Measurements from ENCODE around the gene SLC20A1.
A peak's percentile ranks its signal among the peaks of the same experiment; 100 is the strongest.
"Not testable (repeated sequence)": the region's sequence is repeated elsewhere in the genome, so short reads cannot be mapped to it uniquely, and the experiment has no call there.

Gene SLC20A1, protein sequence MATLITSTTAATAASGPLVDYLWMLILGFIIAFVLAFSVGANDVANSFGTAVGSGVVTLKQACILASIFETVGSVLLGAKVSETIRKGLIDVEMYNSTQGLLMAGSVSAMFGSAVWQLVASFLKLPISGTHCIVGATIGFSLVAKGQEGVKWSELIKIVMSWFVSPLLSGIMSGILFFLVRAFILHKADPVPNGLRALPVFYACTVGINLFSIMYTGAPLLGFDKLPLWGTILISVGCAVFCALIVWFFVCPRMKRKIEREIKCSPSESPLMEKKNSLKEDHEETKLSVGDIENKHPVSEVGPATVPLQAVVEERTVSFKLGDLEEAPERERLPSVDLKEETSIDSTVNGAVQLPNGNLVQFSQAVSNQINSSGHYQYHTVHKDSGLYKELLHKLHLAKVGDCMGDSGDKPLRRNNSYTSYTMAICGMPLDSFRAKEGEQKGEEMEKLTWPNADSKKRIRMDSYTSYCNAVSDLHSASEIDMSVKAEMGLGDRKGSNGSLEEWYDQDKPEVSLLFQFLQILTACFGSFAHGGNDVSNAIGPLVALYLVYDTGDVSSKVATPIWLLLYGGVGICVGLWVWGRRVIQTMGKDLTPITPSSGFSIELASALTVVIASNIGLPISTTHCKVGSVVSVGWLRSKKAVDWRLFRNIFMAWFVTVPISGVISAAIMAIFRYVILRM

DNA sequence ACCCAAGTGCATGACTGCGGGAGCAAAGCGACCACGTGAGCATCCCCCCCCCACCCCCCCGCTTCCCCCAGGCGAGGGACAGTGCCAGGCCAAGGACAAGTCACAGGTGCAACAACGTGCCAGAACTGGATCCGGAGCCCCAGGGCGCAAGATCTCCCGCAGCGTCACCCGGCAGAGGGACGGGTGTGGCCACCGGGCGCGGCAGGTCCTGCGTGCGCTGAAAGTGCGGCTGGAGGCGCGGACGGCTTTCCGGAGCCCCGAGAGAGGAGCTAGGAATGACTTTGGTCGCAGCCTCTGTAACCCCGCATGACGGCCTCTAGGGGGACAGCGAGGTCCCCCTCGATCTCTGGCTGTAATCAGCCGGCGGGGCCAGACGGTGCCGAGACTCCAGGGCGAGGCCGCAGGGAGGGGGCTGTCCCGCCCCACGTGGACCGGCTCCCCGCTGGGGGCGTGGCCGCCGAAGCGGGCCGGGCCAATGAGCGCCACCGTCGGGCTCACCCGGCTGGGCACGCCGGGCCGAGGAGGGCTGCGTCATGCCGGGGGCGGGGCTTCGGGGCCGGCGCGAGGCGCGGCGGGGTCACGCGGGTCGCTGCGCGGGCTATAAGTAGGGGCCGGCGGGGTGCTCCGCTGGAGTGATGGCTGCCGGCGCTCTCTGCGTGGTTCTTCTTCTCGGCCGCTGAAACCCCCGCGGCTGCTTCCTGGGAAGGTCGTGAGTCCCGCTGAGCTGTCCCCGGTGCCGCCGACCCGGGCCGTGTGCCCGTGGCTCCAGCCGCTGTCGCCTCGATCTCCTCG, at the start of gene SLC20A1:
SLC20A1 (plus strand) TSS at position 630 of the 792 bp plus-strand sequence. CDS start 890 bp downstream, outside the sequence.
- peaks cover 54% of the 10 kb centered on the region for H3K36me3 Mint-ChIP-seq (ENCODE audit: insufficient read depth)
- H3K4me3 Mint-ChIP-seq, result peak within 1 kb of the TSS; percentile 88
- H3K4me1 Mint-ChIP-seq, result peaks cover 72% of the 10 kb centered on the region
- peak within 1 kb of the TSS; percentile 79 for H3K27ac Mint-ChIP-seq (ENCODE audit: low read depth)
- no peaks in the 10 kb centered on the region for H3K27me3 Mint-ChIP-seq
- DNase-seq (ENCODE audit: low spot score in 2 of 2) (peak; percentile 98), ATAC-seq (replicated peaks; ENCODE audit: extremely low read depth, poor library complexity, severe bottlenecking) (peak; percentile 89)
- H3K9me3 Mint-ChIP-seq, result no peaks in the 10 kb centered on the region

DNA sequence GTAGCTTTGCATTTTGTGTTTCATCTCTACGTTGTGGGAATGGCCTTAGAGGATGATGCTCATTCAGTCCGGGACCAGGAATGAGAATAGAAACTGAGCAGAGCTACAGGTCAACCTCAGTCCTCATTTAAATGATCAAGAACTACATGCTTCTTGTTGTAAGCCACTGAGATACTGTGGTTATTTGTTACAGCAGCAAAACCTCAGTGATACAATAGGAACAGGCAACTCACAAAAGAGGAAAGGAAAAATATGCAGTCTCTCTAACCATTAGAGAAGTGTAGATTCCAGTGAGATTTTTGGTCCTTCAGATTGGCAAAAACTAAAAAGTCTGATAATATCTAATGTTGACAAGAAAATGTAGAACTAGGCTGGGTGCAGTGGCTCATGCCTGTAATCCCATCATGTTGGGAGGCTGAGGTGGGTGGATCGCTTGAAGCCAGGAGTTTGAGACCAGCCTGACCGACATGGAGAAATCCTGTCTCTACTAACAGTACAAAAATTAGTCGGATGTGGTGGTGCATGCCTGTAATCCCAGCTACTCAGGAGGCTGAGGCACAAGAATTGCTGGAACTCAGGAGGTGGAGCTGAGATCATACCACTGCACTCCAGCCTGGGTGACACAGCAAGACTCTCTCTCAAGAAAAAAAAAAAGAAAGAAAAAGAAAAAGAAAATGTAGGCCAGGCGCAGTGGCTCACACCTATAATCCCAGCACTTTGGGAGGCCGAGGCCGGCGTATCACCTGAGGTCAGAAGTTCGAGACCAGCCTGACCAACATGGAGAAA, 48.0 kb upstream of the SLC20A1 start:
- Mint-ChIP-seq H3K27ac (ENCODE audit: low read depth) (no peak overlapping the region), H3K9me3 (no peaks in the 10 kb centered on the region), H3K4me1 (peaks cover 6% of the 10 kb centered on the region), H3K27me3 (no peaks in the 10 kb centered on the region), H3K4me3 (no peak overlapping the region), H3K36me3 (ENCODE audit: insufficient read depth) (peaks cover 3% of the 10 kb centered on the region)
- ATAC-seq (replicated peaks; ENCODE audit: extremely low read depth, poor library complexity, severe bottlenecking), result no peak
- no peak for DNase-seq (ENCODE audit: low spot score in 2 of 2)

DNA sequence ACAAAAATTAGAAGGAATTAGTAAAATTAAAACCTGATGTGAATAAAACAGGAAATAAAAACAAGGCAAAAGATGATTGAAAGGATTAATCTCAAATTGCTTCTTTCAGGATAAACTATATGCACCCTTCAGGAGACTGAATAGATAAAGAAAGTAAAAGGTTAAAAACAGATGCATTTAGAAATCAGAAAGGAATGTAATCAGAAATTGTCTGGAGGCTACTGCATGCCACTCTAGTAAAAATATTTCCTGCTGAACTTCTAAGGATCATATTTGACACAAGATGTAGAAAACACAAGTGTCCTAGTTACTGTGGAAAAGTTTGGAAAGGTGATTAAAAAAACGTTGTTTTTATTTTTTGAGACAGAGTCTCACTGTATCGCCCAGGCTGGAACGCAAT, 45.1 kb upstream of the SLC20A1 start:
- no peaks in the 10 kb centered on the region for H3K9me3 Mint-ChIP-seq
- DNase-seq (ENCODE audit: low spot score in 2 of 2), result no peak
- H3K27ac Mint-ChIP-seq (ENCODE audit: low read depth), result no peak overlapping the region
- no peak for ATAC-seq (replicated peaks; ENCODE audit: extremely low read depth, poor library complexity, severe bottlenecking)
- H3K4me3 Mint-ChIP-seq, result no peak overlapping the region
- H3K27me3 Mint-ChIP-seq, result no peaks in the 10 kb centered on the region
- peaks cover 3% of the 10 kb centered on the region for H3K36me3 Mint-ChIP-seq (ENCODE audit: insufficient read depth)
- H3K4me1 Mint-ChIP-seq, result peaks cover 6% of the 10 kb centered on the region

DNA sequence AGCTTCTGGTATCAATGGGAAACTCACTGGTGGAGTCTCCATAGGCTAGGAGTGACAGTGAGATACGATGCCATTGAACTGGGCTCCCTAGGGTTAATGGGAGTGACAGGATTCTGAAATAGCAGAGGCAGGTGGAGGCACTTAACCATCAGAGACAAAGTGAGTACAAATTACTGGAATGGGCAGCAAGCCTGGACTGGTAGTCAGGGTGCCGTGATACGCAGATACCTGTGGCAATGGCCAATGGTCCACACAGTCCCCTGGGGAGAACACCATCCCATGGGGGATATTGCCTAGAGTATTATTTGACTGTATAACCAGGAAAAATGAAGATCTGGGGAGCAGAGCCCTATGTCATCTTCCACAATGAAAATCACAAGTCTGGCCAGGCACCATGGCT, 44.0 kb upstream of the SLC20A1 start:
- peaks cover 3% of the 10 kb centered on the region for H3K36me3 Mint-ChIP-seq (ENCODE audit: insufficient read depth)
- no peak overlapping the region for H3K4me3 Mint-ChIP-seq
- H3K4me1 Mint-ChIP-seq, result peaks cover 13% of the 10 kb centered on the region
- no peaks in the 10 kb centered on the region for H3K9me3 Mint-ChIP-seq
- no peaks in the 10 kb centered on the region for H3K27me3 Mint-ChIP-seq
- DNase-seq (ENCODE audit: low spot score in 2 of 2), result no peak
- ATAC-seq (replicated peaks; ENCODE audit: extremely low read depth, poor library complexity, severe bottlenecking), result no peak
- H3K27ac Mint-ChIP-seq (ENCODE audit: low read depth), result no peak overlapping the region

DNA sequence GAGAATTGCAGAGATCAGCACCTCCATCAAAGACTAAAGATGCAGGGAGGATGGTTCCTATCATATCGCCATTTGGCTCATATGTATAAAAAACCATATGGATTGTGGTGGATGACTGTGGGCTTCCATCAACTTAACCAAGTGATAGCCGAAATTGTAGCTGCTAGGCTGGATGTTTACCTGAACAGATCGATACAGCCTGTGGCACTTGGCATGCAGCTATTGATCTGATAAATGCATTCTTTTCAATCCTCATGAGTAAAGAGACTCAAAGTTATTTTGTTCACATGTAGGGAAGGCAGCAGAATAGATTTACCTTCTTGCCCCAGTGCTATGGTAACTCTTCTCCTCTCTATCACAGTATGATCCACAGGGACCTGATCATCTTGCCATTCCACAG, 42.8 kb upstream of the SLC20A1 start:
- no peak for DNase-seq (ENCODE audit: low spot score in 2 of 2)
- no peak overlapping the region for H3K4me3 Mint-ChIP-seq
- no peaks in the 10 kb centered on the region for H3K27me3 Mint-ChIP-seq
- H3K9me3 Mint-ChIP-seq, result no peaks in the 10 kb centered on the region
- no peak overlapping the region for H3K27ac Mint-ChIP-seq (ENCODE audit: low read depth)
- H3K4me1 Mint-ChIP-seq, result peaks cover 13% of the 10 kb centered on the region
- H3K36me3 Mint-ChIP-seq (ENCODE audit: insufficient read depth), result peaks cover 3% of the 10 kb centered on the region
- no peak for ATAC-seq (replicated peaks; ENCODE audit: extremely low read depth, poor library complexity, severe bottlenecking)

DNA sequence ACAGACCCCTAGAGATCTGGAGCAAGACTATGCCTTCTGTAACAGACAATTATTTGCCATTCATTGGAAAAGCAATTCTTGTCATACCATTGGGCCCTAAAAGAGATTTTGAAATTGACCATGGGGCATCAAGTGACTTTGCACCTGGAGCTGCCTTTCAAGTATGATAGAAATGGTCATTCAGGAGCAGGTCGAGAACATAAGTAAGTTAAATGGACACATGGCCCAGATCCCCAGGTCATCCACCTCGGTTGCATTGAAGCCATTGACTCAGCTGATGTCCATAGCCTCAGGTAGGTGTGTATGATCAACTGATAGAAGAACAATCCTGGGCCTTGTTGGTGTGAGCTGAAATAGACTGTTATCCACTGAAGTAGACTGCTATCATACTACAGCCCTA, 42.0 kb upstream of the SLC20A1 start:
- ATAC-seq (replicated peaks; ENCODE audit: extremely low read depth, poor library complexity, severe bottlenecking) (no peak), DNase-seq (ENCODE audit: low spot score in 2 of 2) (no peak)
- peaks cover 3% of the 10 kb centered on the region for H3K36me3 Mint-ChIP-seq (ENCODE audit: insufficient read depth)
- no peak overlapping the region for H3K4me3 Mint-ChIP-seq
- H3K9me3 Mint-ChIP-seq, result no peaks in the 10 kb centered on the region
- H3K27ac Mint-ChIP-seq (ENCODE audit: low read depth), result no peak overlapping the region
- H3K27me3 Mint-ChIP-seq, result no peaks in the 10 kb centered on the region
- peaks cover 13% of the 10 kb centered on the region for H3K4me1 Mint-ChIP-seq

DNA sequence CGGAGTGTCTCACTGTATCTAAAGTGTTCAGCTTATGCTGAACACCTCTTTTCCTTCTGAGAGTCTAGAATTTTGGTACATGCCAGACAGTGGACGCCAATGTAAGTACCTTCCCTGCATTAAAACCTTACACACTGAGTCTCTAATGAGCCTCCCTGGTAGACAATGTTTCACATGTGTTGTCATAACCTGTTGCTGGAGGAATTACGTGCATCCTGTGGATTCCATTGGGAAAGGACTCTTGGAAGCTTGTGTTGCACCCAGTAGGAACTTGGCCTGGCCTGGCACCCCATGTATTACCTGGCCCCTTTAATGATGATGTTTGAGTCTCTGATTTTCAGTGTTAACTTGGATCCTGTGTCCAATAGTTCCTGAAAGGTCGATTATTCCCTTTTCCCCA, 40.8 kb upstream of the SLC20A1 start:
- DNase-seq (ENCODE audit: low spot score in 2 of 2) (no peak), ATAC-seq (replicated peaks; ENCODE audit: extremely low read depth, poor library complexity, severe bottlenecking) (no peak)
- no peak overlapping the region for H3K27ac Mint-ChIP-seq (ENCODE audit: low read depth)
- no peaks in the 10 kb centered on the region for H3K9me3 Mint-ChIP-seq
- peaks cover 3% of the 10 kb centered on the region for H3K36me3 Mint-ChIP-seq (ENCODE audit: insufficient read depth)
- no peaks in the 10 kb centered on the region for H3K27me3 Mint-ChIP-seq
- H3K4me1 Mint-ChIP-seq, result peaks cover 11% of the 10 kb centered on the region
- no peak overlapping the region for H3K4me3 Mint-ChIP-seq

DNA sequence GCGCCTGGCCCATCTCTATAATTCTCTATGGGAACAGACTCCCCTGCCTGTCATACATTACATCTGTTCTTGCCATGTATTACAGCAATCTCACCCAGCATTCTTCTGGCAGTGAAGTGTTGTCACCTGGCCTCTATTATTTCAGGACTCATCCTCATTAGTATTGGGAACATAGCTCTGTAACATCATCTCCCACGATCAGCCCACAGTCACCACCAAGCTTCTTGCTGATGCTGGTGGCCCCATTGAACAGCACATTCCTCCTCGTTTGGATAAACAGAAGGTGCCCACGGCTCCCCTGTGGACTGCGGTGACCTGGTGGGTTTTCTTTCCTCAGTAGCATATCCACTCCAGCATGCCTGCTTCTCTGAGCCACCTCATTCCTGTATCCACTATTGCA, 39.8 kb upstream of the SLC20A1 start:
- Mint-ChIP-seq H3K27me3 (no peaks in the 10 kb centered on the region), H3K4me1 (peaks cover 7% of the 10 kb centered on the region), H3K27ac (ENCODE audit: low read depth) (peak overlapping the region; percentile 14), H3K9me3 (no peaks in the 10 kb centered on the region), H3K4me3 (no peak overlapping the region), H3K36me3 (ENCODE audit: insufficient read depth) (peaks cover 3% of the 10 kb centered on the region)
- ATAC-seq (replicated peaks; ENCODE audit: extremely low read depth, poor library complexity, severe bottlenecking) (no peak), DNase-seq (ENCODE audit: low spot score in 2 of 2) (no peak)

DNA sequence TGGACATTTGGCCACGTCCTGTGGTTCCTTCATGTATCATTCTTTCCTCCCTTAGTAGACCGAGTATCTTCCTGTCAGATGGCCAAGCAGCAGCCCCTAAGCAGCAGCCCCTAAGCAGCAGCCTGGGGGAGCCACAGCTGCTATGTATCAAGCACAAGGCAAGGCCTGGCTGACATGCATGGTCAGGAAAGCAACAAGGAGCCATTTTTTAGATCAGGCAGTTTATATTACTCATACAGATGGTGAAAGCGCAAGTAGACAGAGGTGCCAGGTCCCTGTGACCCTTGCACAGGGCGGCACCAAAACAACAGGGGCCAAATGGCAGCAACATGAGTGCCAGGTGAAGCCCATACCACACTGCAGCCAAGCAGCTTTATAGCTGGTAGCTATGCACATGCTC, 39.2 kb upstream of the SLC20A1 start:
- DNase-seq (ENCODE audit: low spot score in 2 of 2), result no peak

DNA sequence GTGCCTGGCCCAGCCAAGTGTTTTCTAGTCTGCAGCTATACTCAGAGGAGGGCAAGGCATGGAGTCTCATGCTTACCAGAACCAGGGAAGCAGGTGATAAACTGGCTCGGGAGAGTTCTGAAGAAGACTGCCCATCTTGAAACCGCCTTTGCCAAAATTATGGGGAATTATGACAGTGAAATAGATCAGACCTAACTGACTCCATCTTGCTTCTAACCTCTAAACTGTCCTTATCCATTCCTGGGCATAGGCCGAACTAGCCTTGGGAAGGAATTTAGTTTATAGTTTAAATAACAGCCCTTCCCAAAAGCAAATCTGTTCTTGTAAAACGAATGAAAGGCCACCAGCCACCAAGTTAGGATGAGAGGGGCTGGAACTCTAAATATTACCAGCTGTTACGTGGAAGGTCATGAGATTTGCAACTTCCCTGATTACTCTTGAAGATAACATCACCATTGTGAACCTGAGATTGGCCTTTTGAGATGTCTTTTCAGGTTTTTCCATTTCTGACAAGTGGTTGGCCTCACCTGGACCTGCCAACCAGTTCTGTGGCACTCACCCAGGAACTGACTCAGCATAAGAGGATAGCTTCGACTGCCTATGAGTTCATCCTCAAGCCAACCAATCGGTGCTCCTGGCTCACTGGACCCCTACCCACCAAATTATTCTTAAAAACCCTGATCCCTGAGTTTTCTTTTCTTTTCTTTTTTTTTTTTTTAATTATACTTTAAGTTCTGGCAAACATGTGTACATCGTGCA, 37.9 kb upstream of the SLC20A1 start:
- ATAC-seq (replicated peaks; ENCODE audit: extremely low read depth, poor library complexity, severe bottlenecking), result no peak
- Mint-ChIP-seq H3K27ac (ENCODE audit: low read depth) (no peak overlapping the region), H3K27me3 (no peaks in the 10 kb centered on the region), H3K4me3 (no peak overlapping the region), H3K36me3 (ENCODE audit: insufficient read depth) (peaks cover 3% of the 10 kb centered on the region), H3K4me1 (peaks cover 7% of the 10 kb centered on the region), H3K9me3 (no peaks in the 10 kb centered on the region)
- DNase-seq (ENCODE audit: low spot score in 2 of 2), result no peak

More for the DNA sequence above, 39.2 kb upstream of the SLC20A1 start:
- Mint-ChIP-seq H3K4me1 (peaks cover 7% of the 10 kb centered on the region), H3K36me3 (ENCODE audit: insufficient read depth) (peaks cover 3% of the 10 kb centered on the region), H3K27me3 (no peaks in the 10 kb centered on the region), H3K9me3 (no peaks in the 10 kb centered on the region), H3K27ac (ENCODE audit: low read depth) (peak overlapping the region; percentile 14), H3K4me3 (no peak overlapping the region)
- no peak for ATAC-seq (replicated peaks; ENCODE audit: extremely low read depth, poor library complexity, severe bottlenecking)

DNA sequence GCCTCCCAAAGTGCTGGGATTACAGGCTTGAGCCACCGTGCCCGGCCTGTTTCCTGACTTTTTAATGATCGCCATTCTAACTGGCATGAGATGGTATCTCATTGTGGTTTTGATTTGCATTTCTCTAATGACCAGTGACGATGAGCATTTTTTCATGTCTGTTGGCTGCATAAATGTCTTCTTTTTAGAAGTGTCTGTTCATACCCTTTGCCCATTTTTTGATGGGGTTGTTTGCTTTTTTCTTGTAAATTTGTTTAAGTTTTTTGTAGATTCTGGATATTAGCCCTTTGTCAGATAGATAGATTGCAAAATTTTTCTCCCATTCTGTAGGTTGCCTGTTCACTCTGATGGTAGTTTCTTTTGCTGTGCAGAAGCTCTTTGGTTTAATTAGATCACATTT, 36.4 kb upstream of the SLC20A1 start:
- not testable (repeated sequence) for H3K9me3 Mint-ChIP-seq; H3K36me3 Mint-ChIP-seq (ENCODE audit: insufficient read depth); H3K4me1 Mint-ChIP-seq; ATAC-seq (replicated peaks; ENCODE audit: extremely low read depth, poor library complexity, severe bottlenecking); H3K4me3 Mint-ChIP-seq; H3K27me3 Mint-ChIP-seq; H3K27ac Mint-ChIP-seq (ENCODE audit: low read depth); DNase-seq (ENCODE audit: low spot score in 2 of 2)
